CD4-positive, alpha-beta T cell treated with Interferon alpha-2 for 1 hour (primary cell): ENCODE data around the gene AJAP1.

Experiments
- DNase-seq, 2 donors: peaks; one replicate each; pipeline ENCODE4 v3.0.0-alpha.2; 2020 to 2022

Gene AJAP1

GRCh38 chr1:4684864-4685522, 30.6 kb downstream of the AJAP1 start:
- no peak for DNase-seq

GRCh38 chr1:4685523-4685865, 31.1 kb downstream of the AJAP1 start:
- no peak for DNase-seq

DNA sequence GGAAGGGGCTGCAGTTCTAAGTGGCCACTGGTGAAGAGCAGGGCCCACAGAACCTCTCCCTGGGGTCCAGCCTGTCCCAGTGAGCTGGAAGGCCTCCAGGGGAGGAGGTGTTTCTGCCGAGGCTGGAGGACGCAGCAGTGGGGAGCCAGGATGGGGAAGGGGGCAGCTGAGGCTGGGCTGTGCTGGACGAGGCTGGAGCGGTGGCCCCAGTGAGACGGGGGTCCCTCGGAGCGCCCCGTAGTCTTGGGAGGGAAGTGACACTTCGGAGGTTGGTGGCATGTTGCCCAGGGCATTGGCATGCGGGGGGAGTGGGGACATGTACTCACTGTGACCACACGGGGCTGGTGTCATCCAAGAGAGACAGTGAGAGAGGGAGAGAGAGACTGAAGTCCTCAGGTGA, 33.5 kb downstream of the AJAP1 start:
- DNase-seq = no peak

DNA sequence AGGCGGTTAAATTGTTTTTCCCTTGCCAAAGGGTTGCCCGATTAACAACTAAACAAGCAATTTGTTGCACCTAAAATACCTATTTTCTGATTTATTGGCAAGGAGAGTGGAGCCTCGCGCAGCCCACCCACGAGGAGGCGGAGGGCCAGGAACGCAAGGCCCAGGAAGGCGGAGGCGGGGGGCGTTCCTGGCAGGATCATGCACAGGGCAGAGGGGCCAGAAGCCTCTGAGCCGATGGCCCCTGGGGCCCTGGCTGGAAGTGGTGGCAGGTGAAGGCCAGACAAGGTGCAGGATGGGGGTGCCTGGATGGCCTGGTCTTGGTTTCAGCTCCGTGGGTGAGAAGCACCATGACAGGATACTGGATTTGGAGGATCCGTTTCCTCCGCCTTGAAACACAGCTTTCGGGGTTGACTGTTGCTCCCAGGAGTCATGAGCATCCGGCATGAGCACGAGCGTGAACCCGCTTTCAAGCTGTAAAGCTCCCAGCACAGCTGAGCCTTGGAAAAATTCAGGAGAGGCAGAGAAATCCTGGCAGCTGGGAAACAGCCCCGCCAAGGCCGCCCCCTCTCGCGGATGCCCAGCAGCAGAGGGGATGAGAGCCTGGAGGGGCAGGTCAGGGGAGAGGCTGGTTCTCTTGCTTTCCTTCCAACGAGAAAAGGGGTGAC, 35.0 kb downstream of the AJAP1 start:
- no peak for DNase-seq

- no peak for DNase-seq
Observed at GRCh38 chr1:4689941-4690635, 35.7 kb downstream of the AJAP1 start.

GRCh38 chr1:4690951-4691675, 36.7 kb downstream of the AJAP1 start:
- no peak for DNase-seq

- no peak for DNase-seq
Observed at GRCh38 chr1:4691766-4692405, 37.5 kb downstream of the AJAP1 start.

DNA sequence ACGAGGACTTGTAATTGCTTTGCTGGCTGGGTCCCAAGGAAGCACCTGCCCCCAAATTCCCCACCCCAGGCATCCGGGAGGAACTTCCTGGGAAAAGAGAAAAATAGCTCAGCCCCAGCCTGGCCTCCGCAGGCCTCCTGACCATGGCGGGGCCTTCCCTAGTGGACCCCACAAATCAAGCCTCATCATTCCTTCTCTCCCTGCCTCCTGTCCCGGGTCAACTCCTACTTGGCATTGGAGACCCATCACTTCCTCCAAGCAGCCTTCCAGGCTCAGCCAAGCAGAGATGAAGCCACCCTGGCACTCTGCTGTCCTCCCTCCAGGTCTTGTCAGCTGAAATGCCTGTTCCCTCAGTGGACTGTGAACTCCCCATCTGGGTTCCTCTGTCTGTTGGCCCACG, 38.0 kb downstream of the AJAP1 start:
- DNase-seq = no peak

GRCh38 chr1:4693331-4693730, 38.9 kb downstream of the AJAP1 start:
- no peak for DNase-seq

GRCh38 chr1:4693891-4694290, 39.5 kb downstream of the AJAP1 start:
- no peak for DNase-seq

- no peak for DNase-seq
Observed at GRCh38 chr1:4694492-4694891, 40.1 kb downstream of the AJAP1 start.

DNA sequence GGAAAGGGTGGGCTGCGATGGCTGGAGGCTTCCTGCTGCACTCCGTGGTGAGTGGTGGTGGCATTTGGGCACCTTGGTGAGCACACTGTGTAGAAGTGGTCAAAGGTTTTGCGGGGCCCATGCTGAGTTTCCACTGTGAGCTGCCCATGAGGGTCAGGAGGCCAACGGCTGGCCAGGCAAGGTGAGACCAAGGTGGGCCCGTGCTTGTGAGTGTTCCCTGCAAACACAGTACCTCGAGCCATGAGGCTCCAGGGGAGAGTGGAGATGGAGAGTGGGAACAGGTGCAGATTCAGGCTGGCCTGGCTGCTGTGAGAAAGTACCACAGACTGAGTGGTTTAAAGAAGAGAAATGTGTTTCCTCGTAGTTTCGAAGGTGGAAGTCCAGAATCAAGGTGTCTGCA, 40.8 kb downstream of the AJAP1 start:
- DNase-seq = no peak

- DNase-seq = no peak
Observed at GRCh38 chr1:4696161-4696745, 41.8 kb downstream of the AJAP1 start.

GRCh38 chr1:4696753-4697152, 42.3 kb downstream of the AJAP1 start:
- DNase-seq = no peak

GRCh38 chr1:4697801-4698200, 43.4 kb downstream of the AJAP1 start:
- no peak for DNase-seq

GRCh38 chr1:4698911-4699310, 44.5 kb downstream of the AJAP1 start:
- DNase-seq = no peak

- DNase-seq = no peak
Observed at GRCh38 chr1:4699376-4700301, 45.2 kb downstream of the AJAP1 start.

- DNase-seq = no peak
Observed at GRCh38 chr1:4700801-4701200, 46.4 kb downstream of the AJAP1 start.

DNA sequence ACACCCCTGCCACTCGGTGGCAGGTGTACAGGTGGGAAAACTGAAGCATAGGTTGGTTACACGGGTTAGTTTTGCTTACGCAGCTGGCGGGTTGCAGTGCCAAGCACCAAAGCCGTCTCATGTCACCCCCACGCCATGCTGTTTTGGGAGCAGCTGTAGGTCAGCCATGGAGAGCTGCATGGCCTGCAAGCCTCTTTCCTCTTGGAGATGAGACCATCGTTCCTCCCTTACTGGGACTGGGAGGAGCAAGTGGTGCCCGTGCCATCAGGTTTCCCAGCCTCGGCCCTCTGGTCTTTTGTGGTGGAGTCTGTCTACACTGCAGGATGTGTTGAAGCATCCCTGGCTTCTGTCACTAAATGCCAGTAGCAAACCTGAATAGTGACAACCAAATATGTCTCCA, 46.9 kb downstream of the AJAP1 start:
- no peak for DNase-seq

GRCh38 chr1:4702464-4702863, 48.1 kb downstream of the AJAP1 start:
- no peak for DNase-seq

DNA sequence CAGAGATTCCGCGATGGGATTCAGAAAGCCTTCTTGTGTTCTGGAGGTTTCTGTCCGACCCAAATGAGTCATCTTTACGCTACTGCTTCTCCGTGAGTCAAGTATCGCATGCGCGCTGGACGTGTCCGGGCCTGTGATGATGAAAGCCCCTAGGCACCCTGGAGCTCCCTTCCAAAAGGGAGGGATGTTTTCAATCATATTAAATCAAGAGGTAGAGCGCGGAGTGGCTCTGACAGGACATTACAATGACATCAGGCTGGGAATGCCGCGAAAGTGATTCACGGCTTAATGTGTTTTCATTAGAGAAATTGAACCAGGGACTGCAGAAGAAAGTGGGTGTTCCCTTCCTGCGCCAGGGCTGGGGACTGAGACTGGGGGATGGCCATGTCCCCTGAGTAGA, 48.5 kb downstream of the AJAP1 start:
- DNase-seq = no peak

GRCh38 chr1:4703646-4704045, 49.2 kb downstream of the AJAP1 start:
- DNase-seq = no peak
